ENCODE measurements around the gene AFAP1.

AFAP1 gene

GRCh38 chr4:7967501-7968261 lies 28.0 kb upstream of the AFAP1 start:
- DNase-seq, result no peak

DNA sequence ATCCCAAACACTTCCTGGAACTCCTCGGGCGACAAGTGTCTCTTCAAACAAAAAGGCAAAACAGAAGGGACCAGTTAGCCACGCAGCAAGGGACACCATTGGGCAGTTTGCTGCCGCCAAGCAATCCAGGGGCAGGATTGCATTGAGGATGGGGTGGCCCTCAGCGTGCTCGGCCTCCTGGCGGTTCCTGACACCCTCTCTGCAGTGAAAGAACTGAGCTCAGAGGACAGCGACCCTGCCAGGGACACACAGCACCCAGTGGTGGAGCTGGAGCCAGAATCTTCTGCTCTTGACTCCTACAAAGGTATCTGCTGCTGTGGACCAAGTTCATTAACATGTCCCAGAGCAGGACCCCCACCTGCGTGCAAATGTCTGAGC lies 27.4 kb upstream of the AFAP1 start:
- DNase-seq, result no peak

GRCh38 chr4:7966281-7967062 lies 26.8 kb upstream of the AFAP1 start:
- no peak for DNase-seq

DNA sequence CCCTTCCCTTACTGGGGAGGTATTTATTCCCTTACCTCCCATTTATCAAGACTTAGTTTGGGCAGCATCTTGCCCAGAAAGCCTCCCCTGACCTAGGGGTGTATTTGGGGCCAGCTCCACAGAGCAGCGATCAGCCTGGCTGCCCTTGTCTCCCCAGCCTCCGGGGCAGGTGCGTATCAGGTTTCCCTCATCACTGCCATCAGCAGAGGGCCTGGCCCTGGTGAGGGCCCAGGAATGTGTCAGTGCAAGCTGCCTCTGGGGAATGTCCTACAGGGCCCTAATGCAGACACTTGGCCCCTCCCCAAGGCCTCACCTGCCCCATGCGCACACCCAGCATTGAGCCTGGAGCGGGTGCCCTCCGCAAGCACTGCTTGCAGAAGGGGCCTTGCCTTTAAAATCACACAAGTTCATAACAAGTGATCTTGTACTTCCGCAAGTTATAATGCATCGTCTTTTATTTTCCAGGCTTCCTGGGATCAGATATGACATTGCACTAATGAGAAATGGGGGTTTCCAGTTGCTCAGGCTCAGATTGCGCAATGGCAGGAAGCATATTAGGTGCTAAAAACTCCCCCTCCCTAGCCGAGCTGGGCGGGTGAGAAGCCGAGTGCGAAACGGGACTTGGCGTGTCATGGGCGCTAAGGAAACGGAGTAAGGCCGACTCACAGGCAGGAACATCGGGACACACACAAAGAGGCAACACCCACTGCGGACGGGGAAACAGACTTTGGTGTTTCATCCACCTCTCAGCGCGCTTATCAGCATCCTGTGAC lies 25.4 kb upstream of the AFAP1 start:
- DNase-seq, result no peak

GRCh38 chr4:7964459-7964858 lies 24.8 kb upstream of the AFAP1 start:
- no peak for DNase-seq

GRCh38 chr4:7963691-7964090 lies 24.0 kb upstream of the AFAP1 start:
- DNase-seq, result no peak

GRCh38 chr4:7962609-7963508 lies 23.2 kb upstream of the AFAP1 start:
- no peak for DNase-seq

GRCh38 chr4:7960790-7961655 lies 21.4 kb upstream of the AFAP1 start:
- DNase-seq, result no peak

- DNase-seq, result no peak
Observed at GRCh38 chr4:7960017-7960789, 20.5 kb upstream of the AFAP1 start.

DNA sequence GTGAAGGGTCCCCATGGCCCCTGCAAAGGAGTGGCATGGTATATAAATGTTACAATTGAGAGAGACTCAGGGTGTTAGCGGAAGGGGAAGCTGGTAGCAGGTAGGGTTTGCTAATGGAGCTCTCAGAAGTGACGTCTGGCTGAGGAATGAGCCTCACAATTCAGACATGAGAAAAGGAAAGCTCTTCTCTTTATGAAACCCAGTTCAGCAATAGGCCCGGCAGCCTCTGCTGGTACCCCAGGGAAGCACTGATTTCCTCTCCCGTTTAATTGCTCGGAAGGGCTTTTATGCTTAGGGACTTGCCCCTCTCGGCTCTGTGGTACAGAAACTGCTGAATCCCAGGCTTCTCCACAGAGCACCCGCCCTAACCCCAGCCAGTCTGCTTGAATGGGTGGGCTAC lies 19.4 kb upstream of the AFAP1 start:
- DNase-seq, result no peak

DNA sequence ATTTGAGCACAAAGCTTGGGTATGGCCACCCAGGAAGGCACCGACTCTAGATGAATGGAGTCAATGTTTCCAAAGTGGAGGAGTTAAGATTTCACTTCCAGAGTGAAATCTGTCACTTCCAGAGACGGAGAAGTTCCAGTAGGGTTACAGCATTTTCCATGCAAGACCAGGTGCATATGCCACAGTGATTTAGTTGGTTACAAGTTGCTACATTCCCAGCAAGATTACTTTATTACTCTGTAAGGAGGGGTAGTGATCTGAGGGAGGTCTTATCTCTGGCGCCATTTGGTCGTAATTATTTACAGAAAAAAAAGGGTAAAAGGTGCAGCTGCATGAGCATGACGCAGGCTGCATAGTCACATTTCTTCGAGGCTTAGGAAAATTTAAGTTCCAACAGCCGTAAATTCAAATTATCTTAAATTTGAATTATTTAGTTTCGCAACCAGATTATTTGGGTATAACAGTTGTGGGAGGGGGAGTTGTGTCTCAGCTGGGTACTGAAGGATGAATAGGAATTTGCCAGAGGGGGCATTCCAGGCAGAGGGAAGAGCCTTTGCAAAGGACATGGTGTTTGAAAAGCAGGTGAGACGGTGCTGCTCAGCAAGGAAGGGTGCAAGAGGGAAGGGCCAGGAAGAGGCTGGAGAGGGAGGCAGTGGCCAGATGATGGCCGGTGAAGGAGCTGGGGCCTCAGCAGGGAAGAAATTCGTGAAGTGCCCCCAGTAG lies 17.4 kb upstream of the AFAP1 start:
- DNase-seq, result no peak

GRCh38 chr4:7956270-7956808 lies 16.7 kb upstream of the AFAP1 start:
- DNase-seq, result no peak

DNA sequence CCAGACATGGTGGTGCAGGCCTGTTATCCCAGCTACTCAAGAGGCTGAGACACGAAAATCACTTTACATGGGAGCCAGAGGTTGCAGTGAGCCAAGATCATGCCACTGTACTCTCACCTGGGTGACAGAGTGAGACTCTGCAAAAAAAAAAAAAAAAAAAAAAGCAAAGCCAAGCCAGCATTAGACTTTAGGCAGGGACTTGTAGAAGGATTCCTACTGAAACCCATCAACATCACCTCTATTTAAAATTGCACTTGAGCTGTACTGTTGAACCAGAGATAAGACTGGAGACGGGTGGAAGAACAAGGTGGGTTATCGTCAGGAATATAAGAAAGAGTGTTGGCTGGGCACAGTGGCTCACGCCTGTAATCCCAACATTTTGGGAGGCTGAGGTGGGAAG lies 15.7 kb upstream of the AFAP1 start:
- DNase-seq, result no peak

GRCh38 chr4:7952615-7953014 lies 13.0 kb upstream of the AFAP1 start:
- DNase-seq, result no peak

DNA sequence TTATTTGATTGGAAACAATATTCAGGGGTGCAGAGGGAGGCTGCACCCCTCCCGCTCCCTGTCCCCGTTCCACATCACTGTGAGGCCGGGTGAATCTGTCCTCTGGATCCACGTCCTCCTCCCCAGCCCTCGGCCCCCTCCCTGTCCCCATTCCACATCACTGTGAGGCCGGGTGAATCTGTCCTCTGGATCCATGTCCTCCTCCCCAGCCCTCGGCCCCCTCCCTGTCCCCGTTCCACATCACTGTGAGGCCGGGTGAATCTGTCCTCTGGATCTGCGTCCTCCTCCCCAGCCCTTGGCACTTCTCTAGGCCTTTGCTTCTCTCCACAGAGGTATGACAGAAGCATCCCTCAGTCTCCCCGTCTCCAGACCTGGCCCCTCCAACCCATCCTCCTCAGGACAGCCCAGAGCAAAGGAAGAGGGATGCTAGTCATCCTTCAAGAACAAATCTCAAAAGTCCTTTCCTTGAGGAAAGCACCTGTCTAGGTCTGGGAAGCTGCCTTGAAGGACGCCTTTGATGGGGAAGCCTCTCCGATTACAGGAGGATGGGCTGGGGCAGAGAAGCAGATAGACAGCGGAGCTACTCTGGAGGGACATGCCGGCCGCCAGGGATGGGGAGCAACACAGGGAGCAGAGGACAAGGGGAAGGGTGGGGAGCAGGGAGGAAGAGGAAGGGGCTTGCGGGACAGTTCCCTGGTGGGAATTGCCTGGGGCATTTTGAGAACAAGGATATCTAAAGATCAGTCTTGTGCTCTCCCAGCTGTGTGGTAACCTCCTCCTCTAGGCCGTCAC lies 10.8 kb upstream of the AFAP1 start:
- DNase-seq, result no peak

DNA sequence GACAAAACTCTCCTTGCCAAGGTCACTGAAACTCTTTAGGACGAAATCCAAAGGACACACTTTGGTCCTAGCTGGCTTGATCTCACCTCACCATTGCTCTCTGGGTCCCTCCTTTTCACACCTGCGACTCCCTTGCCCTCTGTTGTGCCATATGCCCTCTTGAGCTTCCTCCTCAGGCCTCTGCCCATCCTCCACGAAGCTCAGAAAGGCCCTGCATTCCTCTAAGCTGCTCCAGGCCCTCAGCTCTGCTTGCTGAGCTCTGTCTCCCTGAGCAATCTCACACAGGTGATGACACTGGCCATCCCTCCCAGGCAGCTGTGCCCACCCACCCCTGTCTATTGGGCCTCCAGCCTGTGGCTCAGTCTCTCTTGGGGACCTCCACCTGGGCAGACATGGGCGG lies 10.1 kb upstream of the AFAP1 start:
- no peak for DNase-seq

- DNase-seq, result no peak
Observed at GRCh38 chr4:7947927-7948326, 8.3 kb upstream of the AFAP1 start.

DNA sequence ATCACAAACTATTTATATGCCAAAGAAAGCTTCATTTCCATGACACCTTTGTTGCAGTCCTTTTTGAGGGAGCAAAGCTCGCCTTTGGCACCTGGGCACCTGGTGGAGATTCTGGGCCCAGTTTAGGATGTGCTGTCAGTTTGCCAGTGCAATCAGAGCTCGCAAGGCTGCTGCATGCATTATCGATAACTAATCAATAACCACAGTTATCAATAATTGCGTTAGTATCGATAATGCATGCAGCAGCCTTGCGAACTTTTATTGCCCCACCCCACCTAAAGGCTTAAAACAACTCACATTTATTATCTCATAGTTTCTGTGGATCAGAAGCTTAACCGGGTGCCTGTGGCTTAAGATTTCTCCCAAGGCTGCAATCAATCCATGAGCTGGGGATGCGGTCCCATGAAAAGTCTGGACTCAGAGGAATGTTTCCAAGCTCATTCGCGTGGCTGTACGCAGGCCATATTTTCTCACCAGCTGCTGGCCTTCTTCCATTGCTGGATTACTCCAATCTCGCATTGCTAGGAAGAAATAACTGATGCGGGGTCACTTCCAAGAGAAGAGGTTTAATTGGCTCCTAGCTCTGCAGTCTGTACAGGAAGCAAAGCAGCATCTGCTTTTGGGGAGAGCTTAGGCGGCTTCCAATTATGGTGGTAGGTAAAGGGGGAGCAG lies 6.2 kb upstream of the AFAP1 start:
- no peak for DNase-seq
